Measurements from ENCODE around the gene PBX3.

Gene PBX3

DNA sequence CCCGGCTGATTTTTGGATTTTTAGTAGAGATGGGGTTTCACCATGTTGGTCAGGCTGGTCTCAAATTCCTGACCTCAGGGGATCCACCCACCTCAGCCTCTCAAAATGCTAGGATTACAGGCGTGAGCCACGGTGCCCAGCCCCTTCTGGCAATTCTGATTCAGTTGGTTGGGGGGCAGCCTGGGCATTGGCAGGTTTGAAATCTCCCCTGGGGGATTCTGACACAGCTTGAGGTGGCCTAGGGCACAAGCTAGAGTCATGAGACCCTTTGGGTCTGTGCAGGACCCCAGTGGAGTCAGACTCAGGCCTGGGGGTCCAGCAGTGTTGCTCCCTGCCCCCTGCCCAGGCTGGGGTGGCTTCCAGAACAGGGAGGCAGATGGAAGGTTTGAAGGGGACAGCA lies 239.8 kb downstream of the PBX3 start:
- TF ChIP-seq, protein P1, sequence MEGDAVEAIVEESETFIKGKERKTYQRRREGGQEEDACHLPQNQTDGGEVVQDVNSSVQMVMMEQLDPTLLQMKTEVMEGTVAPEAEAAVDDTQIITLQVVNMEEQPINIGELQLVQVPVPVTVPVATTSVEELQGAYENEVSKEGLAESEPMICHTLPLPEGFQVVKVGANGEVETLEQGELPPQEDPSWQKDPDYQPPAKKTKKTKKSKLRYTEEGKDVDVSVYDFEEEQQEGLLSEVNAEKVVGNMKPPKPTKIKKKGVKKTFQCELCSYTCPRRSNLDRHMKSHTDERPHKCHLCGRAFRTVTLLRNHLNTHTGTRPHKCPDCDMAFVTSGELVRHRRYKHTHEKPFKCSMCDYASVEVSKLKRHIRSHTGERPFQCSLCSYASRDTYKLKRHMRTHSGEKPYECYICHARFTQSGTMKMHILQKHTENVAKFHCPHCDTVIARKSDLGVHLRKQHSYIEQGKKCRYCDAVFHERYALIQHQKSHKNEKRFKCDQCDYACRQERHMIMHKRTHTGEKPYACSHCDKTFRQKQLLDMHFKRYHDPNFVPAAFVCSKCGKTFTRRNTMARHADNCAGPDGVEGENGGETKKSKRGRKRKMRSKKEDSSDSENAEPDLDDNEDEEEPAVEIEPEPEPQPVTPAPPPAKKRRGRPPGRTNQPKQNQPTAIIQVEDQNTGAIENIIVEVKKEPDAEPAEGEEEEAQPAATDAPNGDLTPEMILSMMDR (IDR thresholded peaks at IDR 0.05), result no peak
- DNase-seq, result no peak
- no peak overlapping the region for H3K4me3 Mint-ChIP-seq
- no peaks in the 10 kb centered on the region for H3K36me3 Mint-ChIP-seq (ENCODE audit: low read depth)
- no peaks in the 10 kb centered on the region for H3K9me3 Mint-ChIP-seq
- peaks cover 3% of the 10 kb centered on the region for H3K27me3 Mint-ChIP-seq (ENCODE audit: low read depth, poor library complexity)
- peaks cover 14% of the 10 kb centered on the region for H3K4me1 Mint-ChIP-seq
- peak overlapping the region; percentile 71 for H3K27ac Mint-ChIP-seq

DNA sequence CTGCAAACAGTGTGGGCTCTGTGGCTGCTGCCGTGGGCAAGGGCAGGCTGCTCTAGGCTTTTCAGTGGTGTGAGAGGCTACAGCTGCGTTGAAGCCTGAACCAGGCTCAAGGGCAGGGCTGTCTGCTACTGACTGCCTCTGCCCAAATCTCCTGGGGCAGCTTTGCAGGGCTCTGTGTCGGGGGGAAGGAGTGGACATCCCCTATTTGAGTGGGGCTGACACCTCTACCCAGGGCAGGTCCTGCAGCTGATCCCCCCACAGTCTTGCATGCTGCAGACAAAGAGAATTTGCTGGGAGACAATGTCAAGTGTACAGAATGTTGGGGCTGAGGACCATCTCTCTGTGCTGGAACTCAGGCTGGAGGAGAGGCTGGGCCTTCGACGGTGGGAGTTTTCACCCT lies 240.2 kb downstream of the PBX3 start:
- Mint-ChIP-seq H3K36me3 (ENCODE audit: low read depth) (no peaks in the 10 kb centered on the region), H3K9me3 (no peaks in the 10 kb centered on the region), H3K27me3 (ENCODE audit: low read depth, poor library complexity) (peaks cover 3% of the 10 kb centered on the region), H3K27ac (no peak overlapping the region), H3K4me1 (peaks cover 14% of the 10 kb centered on the region), H3K4me3 (no peak overlapping the region)
- TF ChIP-seq, protein P1 (IDR thresholded peaks at IDR 0.05), result no peak
- no peak for DNase-seq

DNA sequence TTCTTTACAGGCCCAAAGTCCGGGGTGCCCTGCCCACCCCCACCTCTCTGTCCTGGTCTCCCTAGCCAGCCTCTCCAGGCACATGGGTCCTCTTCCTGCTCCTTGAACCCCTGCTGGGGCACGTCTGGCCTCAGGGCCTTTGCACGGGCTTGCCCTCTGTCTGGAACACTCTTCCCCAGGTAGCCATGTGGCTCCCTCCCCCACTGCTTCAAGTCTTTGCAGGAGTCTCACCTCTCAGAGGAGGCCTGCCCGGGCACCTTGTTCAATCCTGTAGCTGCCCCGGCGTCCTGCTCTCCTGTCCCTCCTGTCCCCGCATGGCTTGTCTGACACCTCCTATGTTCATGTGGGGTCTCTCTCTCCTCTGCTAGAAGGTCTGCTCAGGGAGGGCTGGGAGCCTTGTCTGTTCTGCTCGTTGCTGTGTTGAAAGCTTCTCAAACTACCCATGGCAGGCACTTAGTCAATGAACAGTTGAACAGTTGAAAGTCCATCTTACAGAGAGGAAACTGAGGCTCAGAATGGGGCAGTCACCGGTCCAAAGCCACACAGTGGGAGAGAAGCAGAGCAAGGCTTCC lies 241.4 kb downstream of the PBX3 start:
- Mint-ChIP-seq H3K36me3 (ENCODE audit: low read depth) (no peaks in the 10 kb centered on the region), H3K9me3 (no peaks in the 10 kb centered on the region), H3K27ac (peak overlapping the region; percentile 50), H3K27me3 (ENCODE audit: low read depth, poor library complexity) (no peaks in the 10 kb centered on the region), H3K4me1 (peaks cover 14% of the 10 kb centered on the region), H3K4me3 (no peak overlapping the region)
- no peak for DNase-seq
- TF ChIP-seq, protein P1 (IDR thresholded peaks at IDR 0.05), result no peak

DNA sequence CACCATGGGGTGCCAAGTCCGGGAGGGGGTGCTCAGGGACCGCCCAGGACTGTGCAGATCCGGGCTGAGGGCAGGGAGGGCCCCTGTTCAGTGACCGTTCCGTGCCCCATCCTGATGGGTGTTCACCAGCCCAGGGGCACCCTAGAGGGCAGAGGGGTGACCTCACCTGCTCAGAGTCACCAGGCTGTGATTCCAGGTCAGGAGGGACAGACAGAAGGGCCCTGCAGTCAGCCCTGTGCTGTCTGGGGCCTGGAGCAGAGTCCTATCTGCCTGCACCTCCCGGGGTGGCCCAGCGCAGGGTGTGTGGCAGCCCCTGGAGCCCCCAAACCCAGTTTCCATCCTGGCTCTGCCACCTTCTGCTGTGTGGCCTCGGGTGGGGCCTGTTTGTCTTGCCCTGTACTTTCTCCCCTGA lies 241.9 kb downstream of the PBX3 start:
- H3K27me3 Mint-ChIP-seq (ENCODE audit: low read depth, poor library complexity), result no peaks in the 10 kb centered on the region
- H3K9me3 Mint-ChIP-seq, result no peaks in the 10 kb centered on the region
- H3K36me3 Mint-ChIP-seq (ENCODE audit: low read depth), result no peaks in the 10 kb centered on the region
- TF ChIP-seq, protein P1 (IDR thresholded peaks at IDR 0.05), result no peak
- H3K4me1 Mint-ChIP-seq, result peaks cover 14% of the 10 kb centered on the region
- no peak for DNase-seq
- H3K27ac Mint-ChIP-seq, result no peak overlapping the region
- H3K4me3 Mint-ChIP-seq, result no peak overlapping the region

DNA sequence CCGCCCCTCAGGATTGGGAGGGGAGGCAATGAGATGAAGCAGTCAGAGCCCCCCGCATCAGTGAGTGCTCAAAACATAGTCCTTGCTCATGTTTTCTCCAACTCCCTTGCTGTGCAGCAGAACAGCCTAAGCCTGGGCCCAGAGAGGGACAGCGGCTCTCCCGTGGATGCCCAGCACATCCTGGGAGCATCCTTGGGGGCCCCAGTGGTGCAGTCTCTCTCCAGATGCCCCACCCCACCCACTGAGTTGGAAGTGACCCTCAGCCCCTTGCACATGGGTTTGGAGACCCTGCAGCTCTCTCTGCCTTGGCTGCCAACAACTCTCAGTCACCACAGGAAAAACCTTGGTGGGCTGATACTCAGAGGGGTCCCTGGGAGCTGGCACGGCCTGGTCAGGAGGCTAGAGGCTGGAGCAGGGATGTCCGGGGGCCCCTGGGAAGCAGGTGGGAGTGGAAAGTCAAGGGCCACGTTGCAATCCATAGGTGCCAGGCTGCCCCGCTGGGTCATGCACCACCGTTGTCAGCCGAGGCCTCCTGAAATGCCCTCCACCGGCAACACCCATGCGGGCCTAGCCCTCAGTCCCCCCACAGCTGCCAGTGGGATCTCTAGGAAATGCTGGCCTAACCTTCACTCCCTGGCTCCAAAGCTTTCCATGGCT lies 242.5 kb downstream of the PBX3 start:
- no peak for DNase-seq
- Mint-ChIP-seq H3K4me1 (peaks cover 14% of the 10 kb centered on the region), H3K27ac (no peak overlapping the region), H3K36me3 (ENCODE audit: low read depth) (no peaks in the 10 kb centered on the region), H3K9me3 (no peaks in the 10 kb centered on the region), H3K4me3 (no peak overlapping the region), H3K27me3 (ENCODE audit: low read depth, poor library complexity) (no peaks in the 10 kb centered on the region)
- TF ChIP-seq, protein P1 (IDR thresholded peaks at IDR 0.05), result no peak

All from nephron progenitor cell (in vitro differentiated cells).